B cell (primary cell): ENCODE measurements around the gene LDLRAD2. TPM values are rescaled to one million over a fixed set of nuclear protein-coding genes. Genes with fewer than 3 reads are reported as not detected.
A peak's percentile ranks its signal among the peaks of the same experiment; 100 is the strongest.

Source experiments
- ATAC-seq: fragments of 200-7000 bp; cut with Tn5 transposase; one replicate; pipeline ENCODE4 v1.10.0; 2021; ENCODE audit warnings: low read depth, mild to moderate bottlenecking, moderate number of reproducible peaks, moderate library complexity
- CTCF ChIA-PET: fragments of 350-600 bp; sonication (Branson Sonifier 250); formaldehyde crosslinking; loops from one replicate; lab custom pipeline; 2021; ENCODE audit warnings: antibody characterized with exemption, inconsistent platforms; lab: Charles Lee
- POLR2A ChIA-PET: fragments of 350-600 bp; sonication (Branson Sonifier 250); formaldehyde crosslinking; loops from one replicate; lab custom pipeline; 2021; ENCODE audit warnings: antibody characterized with exemption; lab: Charles Lee
- DNase-seq: peaks from one replicate; pipeline ENCODE4 v3.0.0; 2013
- H2AFZ ChIP-seq: 2 replicates; pipeline ENCODE4 v1.6.1; 2012; ENCODE audit warnings: mild to moderate bottlenecking, low read depth, low read length; ENCODE audit not compliant: insufficient read depth, poor library complexity, severe bottlenecking
- H3K27ac ChIP-seq, 2 donors: 1 replicate in 1 of 2; 2 replicates in 1 of 2; pipeline ENCODE4 v1.5.1; 2012 to 2013; ENCODE audit warnings: low read length in 2 of 2, mild to moderate bottlenecking in 2 of 2, moderate library complexity in 1 of 2
- H3K27me3 ChIP-seq, 4 experiments: fragments of 200-600 bp in 1 of 4; sonication (generic) in 1 of 4; replicated peaks in 1 of 4; 1 replicate in 2 of 4; 2 replicates in 2 of 4; pipeline versions ENCODE4 v1.6.1 to v1.7.0; 2013 to 2016; ENCODE audit warnings: low read length in 3 of 4, mild to moderate bottlenecking in 2 of 4, mixed read lengths in 1 of 4, moderate library complexity in 1 of 4; ENCODE audit not compliant: insufficient read depth in 4 of 4, control insufficient read depth in 3 of 4; ENCODE audit errors: control extremely low read depth in 1 of 4
- H3K36me3 ChIP-seq, 2 experiments: replicated peaks in 1 of 2; 1 replicate in 1 of 2; 2 replicates in 1 of 2; pipeline versions ENCODE4 v1.6.1 to v1.7.1; 2013; ENCODE audit warnings: low read length in 1 of 2; ENCODE audit not compliant: insufficient read depth in 2 of 2, control insufficient read depth in 1 of 2; ENCODE audit errors: control extremely low read depth in 1 of 2, extremely low read depth in 1 of 2
- H3K4me1 ChIP-seq, 2 donors: fragments of 200-600 bp in 1 of 2; sonication (generic) in 1 of 2; 1 replicate in 1 of 2; 2 replicates in 1 of 2; pipeline versions ENCODE4 v1.5.1 to v1.6.1; 2013 to 2017; ENCODE audit warnings: low read length in 2 of 2; ENCODE audit not compliant: control insufficient read depth in 2 of 2, insufficient read depth in 2 of 2
- H3K4me2 ChIP-seq: replicated peaks from 2 replicates; pipeline ENCODE3; 2012; ENCODE audit warnings: mild to moderate bottlenecking, low read depth, low read length; ENCODE audit not compliant: poor library complexity, severe bottlenecking
- H3K4me3 ChIP-seq, 5 experiments: fragments of 200-600 bp in 1 of 5; sonication (generic) in 1 of 5; 1 replicate in 3 of 5; 2 replicates in 2 of 5; pipeline versions ENCODE4 v1.5.1 to v1.7.0; 2011 to 2016; ENCODE audit warnings: low read length in 4 of 5, mild to moderate bottlenecking in 4 of 5, low read depth in 2 of 5, control low read depth in 1 of 5, moderate library complexity in 1 of 5; ENCODE audit not compliant: insufficient read depth in 1 of 5; ENCODE audit errors: control extremely low read depth in 1 of 5, extremely low read depth in 1 of 5
- H3K79me2 ChIP-seq: fragments of 200-600 bp; sonication (generic); one replicate; pipeline ENCODE4 v1.6.0; 2016; ENCODE audit warnings: low read length; ENCODE audit not compliant: control insufficient read depth, insufficient read depth
- H3K9ac ChIP-seq: fragments of 200-600 bp; sonication (generic); 2 replicates; pipeline ENCODE4 v1.6.1; 2017; ENCODE audit warnings: mild to moderate bottlenecking, low read length, moderate library complexity
- H3K9me3 ChIP-seq, 3 donors: one replicate each; pipeline versions ENCODE4 v1.6.1 to v1.7.1; 2013; ENCODE audit warnings: low read length in 2 of 3; ENCODE audit not compliant: control insufficient read depth in 2 of 3, insufficient read depth in 1 of 3; ENCODE audit errors: control extremely low read depth in 1 of 3
- H4K20me1 ChIP-seq: 2 replicates; pipeline ENCODE4 v1.6.0; 2012; ENCODE audit warnings: mild to moderate bottlenecking, low read length; ENCODE audit not compliant: insufficient read depth, control insufficient read depth, poor library complexity, severe bottlenecking
- H3K27ac Mint-ChIP-seq: one replicate; pipeline ENCODE4 v1.8.0; 2021; ENCODE audit warnings: mixed read lengths
- H3K27me3 Mint-ChIP-seq: one replicate; pipeline ENCODE4 v1.8.0; 2021; ENCODE audit warnings: mixed read lengths
- H3K4me1 Mint-ChIP-seq: one replicate; pipeline ENCODE4 v1.8.0; 2021; ENCODE audit warnings: mixed read lengths
- H3K4me3 Mint-ChIP-seq: one replicate; pipeline ENCODE4 v1.8.0; 2021; ENCODE audit warnings: mixed read lengths
- H3K9me3 Mint-ChIP-seq: one replicate; pipeline ENCODE4 v1.8.0; 2022; ENCODE audit warnings: mixed read lengths; ENCODE audit not compliant: insufficient read depth
- EZH2 ChIP-seq: IDR thresholded peaks from 2 replicates; pipeline ENCODE4 v1.6.1; 2012; ENCODE audit warnings: borderline replicate concordance, low read depth, mild to moderate bottlenecking, moderate library complexity, low read length; ENCODE audit not compliant: insufficient read depth, poor library complexity, severe bottlenecking
- WGBS: methylation state at CpG from one replicate; pipeline ENCODE4 v1.1.5; 2013; ENCODE audit warnings: missing lambda C conversion rate; ENCODE audit not compliant: insufficient coverage; 5-methylcytosine and 5-hydroxymethylcytosine counted together
- intact Hi-C: fragments of 100-400 bp; cut with micrococcal nuclease; formaldehyde crosslinking; loops from one replicate; pipeline ENCODE4 v1.10.0; 2022
- polyA plus RNA-seq: library from polyadenylated mRNA; depleted of rRNA; stranded (reverse); fragments of >200 nt; gene quantifications from 2 replicates; pipeline ENCODE4 v1.2.3, GENCODE V29; 2012
- total RNA-seq, 2 donors: library from RNA; stranded (reverse); fragments of 120-200 nt in 1 of 2; gene quantifications; 1 replicate in 1 of 2; 2 replicates in 1 of 2; pipeline versions ENCODE4 v1.2.3 to v1.2.4, GENCODE V29; 2013 to 2022
- TF ChIP-seq, protein P1 (sequence below): fragments of 200-600 bp; IDR thresholded peaks from one replicate; pipeline ENCODE4 v1.8.0; 2022; ENCODE audit warnings: antibody characterized with exemption, mild to moderate bottlenecking

The LDLRAD2 gene
- total and polyA plus RNA-seq, 2 donors (not counting 1 experiment from before 2014, with no cell fraction given), result 0.47 to 3.0 TPM

DNA sequence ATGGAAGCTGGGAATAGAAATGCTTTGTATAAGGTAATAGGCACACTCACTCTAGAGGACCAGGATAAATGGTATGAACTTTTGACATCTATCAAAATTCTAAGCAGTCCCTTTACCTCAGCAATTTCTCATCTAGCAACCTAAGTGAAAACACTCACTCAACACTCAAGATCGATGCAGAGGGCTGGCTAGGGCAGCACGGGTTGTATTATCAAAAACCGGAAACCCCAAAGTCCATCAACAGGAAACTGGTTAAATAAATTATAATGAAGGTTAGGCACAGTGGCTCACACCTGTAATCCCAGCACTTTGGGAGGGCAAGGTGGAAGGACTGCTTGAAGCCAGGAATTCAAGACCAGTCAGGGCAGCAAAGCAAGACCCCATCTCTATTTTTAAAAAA lies 38.5 kb upstream of the LDLRAD2 start:
- intact Hi-C loops, result no loop called here
- peaks cover 64% of the 10 kb centered on the region for H4K20me1 ChIP-seq
- no peaks in the 10 kb centered on the region for H3K27me3 Mint-ChIP-seq
- DNase-seq (no peak), ATAC-seq (peak; percentile 41)
- peaks cover 10 to 19% of the 10 kb centered on the region in 2 donors for H3K4me1 ChIP-seq
- no peak overlapping the region for H2AFZ ChIP-seq
- ChIA-PET CTCF (no interaction called here), POLR2A (no interaction called here)
- H3K27me3 ChIP-seq, result no peaks in the 10 kb centered on the region
- no CpG with 5 or more reads among the region's 3 CpGs for WGBS
- H3K4me3 ChIP-seq, result no peak overlapping the region
- TF ChIP-seq, protein P1, sequence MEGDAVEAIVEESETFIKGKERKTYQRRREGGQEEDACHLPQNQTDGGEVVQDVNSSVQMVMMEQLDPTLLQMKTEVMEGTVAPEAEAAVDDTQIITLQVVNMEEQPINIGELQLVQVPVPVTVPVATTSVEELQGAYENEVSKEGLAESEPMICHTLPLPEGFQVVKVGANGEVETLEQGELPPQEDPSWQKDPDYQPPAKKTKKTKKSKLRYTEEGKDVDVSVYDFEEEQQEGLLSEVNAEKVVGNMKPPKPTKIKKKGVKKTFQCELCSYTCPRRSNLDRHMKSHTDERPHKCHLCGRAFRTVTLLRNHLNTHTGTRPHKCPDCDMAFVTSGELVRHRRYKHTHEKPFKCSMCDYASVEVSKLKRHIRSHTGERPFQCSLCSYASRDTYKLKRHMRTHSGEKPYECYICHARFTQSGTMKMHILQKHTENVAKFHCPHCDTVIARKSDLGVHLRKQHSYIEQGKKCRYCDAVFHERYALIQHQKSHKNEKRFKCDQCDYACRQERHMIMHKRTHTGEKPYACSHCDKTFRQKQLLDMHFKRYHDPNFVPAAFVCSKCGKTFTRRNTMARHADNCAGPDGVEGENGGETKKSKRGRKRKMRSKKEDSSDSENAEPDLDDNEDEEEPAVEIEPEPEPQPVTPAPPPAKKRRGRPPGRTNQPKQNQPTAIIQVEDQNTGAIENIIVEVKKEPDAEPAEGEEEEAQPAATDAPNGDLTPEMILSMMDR, result no peak
- no peak for TF ChIP-seq EZH2
- peak overlapping the region; percentile 9 for H3K9ac ChIP-seq
- H3K9me3 Mint-ChIP-seq, result peaks cover 2% of the 10 kb centered on the region
- peaks cover 0 to 3% of the 10 kb centered on the region in 2 experiments for H3K36me3 ChIP-seq
- H3K9me3 ChIP-seq, result peaks cover 0 to 5% (median 1%) of the 10 kb centered on the region in 3 donors
- peaks cover 97% of the 10 kb centered on the region for H3K79me2 ChIP-seq
- H3K27ac Mint-ChIP-seq, result peak overlapping the region; percentile 83
- H3K4me2 ChIP-seq, result peak overlapping the region; percentile 46
- peak overlapping the region; percentile 64 for H3K4me3 Mint-ChIP-seq
- peaks cover 48% of the 10 kb centered on the region for H3K4me1 Mint-ChIP-seq
- H3K27ac ChIP-seq, result peak overlapping the region; percentile 50 to 60

DNA sequence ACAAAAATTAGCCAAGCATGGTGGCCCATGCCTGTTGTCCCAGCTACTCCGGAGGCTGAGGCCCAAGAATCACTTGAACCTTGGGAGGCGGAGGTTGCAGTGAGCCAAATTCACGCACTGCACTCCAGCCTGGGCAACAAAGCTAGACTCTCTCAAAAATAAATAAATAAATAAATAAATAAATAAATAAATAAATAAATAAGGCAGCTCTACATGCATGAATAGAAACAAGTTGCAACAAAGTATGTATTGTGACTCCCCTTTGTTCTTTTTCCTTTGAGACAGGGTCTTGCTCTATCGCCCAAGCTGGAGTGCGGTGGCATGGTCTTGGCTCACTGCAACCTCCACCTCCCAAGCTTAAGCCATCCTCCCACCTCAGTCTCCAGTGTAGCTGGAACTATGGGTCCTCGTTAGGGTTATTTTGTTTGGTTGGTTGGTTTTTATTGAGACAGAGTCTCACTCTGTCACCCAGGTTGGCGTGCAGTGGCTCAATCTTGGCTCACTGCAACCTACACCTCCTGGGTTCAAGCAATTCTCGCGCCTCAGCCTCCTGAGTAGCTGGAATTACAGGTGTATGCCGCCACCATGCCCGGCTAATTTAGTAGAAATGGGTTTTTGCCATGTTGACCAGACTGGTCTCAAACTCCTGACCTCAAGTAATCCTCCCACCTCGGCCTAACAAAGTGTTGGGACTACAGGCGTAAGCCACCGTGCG lies 37.1 kb upstream of the LDLRAD2 start:
- DNase-seq, result no peak
- Histone ChIP-seq H3K27ac (peak overlapping the region in 1 of 2 donors; percentile 49), H3K9me3 (peaks cover 0 to 5% (median 1%) of the 10 kb centered on the region in 3 donors), H3K4me1 (peaks cover 15 to 32% of the 10 kb centered on the region in 2 donors), H2AFZ (no peak overlapping the region), H3K4me2 (no peak overlapping the region), H3K27me3 (no peaks in the 10 kb centered on the region), H3K4me3 (no peak overlapping the region), H3K9ac (no peak overlapping the region), H4K20me1 (peaks cover 60% of the 10 kb centered on the region), H3K36me3 (no peaks in the 10 kb centered on the region), H3K79me2 (peaks cover 97% of the 10 kb centered on the region)
- Mint-ChIP-seq H3K4me3 (peak overlapping the region; percentile 19), H3K27me3 (no peaks in the 10 kb centered on the region), H3K27ac (peak overlapping the region; percentile 59), H3K9me3 (peaks cover 2% of the 10 kb centered on the region), H3K4me1 (peaks cover 50% of the 10 kb centered on the region)
- intact Hi-C loops, result no loop called here
- no CpG with 5 or more reads among the region's 15 CpGs for WGBS
- ChIA-PET CTCF (no interaction called here), POLR2A (no interaction called here)
- no peak for TF ChIP-seq EZH2
- TF ChIP-seq, protein P1, result no peak
- no peak for ATAC-seq
